A549 (cell line): ENCODE data around the gene BTK.

Experiments used
- CHD2 ChIP-seq: fragments of 150-350 bp; IDR thresholded peaks from 2 replicates; pipeline ENCODE4 v1.6.1; 2014; ENCODE audit warnings: low read length; ENCODE audit not compliant: partially characterized antibody
- CTCF ChIP-seq: fragments of >200 bp; sonication (Bioruptor Twin); formaldehyde crosslinking; IDR thresholded peaks from 3 replicates; pipeline ENCODE4 v1.5.1; 2016
- POLR2A ChIP-seq: IDR thresholded peaks from 2 replicates; pipeline ENCODE4 v1.6.1; 2012; ENCODE audit warnings: mild to moderate bottlenecking, low read length
- TFCP2L1 ChIP-seq: fragments of 250-450 bp; sonication (Bioruptor Pico); IDR thresholded peaks from 2 replicates; pipeline ENCODE4 v1.5.0; 2021; ENCODE audit warnings: mild to moderate bottlenecking

- TF ChIP-seq CTCF (no peak), CHD2 (no peak), TFCP2L1 (CRISPR knock-in tag) (no peak), POLR2A (no peak)
Observed at GRCh38 chrX:101410461-101410860, 24.5 kb upstream of the BTK start.
